Skeletal muscle tissue (tissue), 5 donors: Measurements from ENCODE around the gene FLOT2. TPM values are rescaled to one million over a fixed set of nuclear protein-coding genes. Genes with fewer than 3 reads are reported as not detected.

Source experiments
- H3K27ac ChIP-seq: one replicate; pipeline ENCODE4 v1.7.0; 2013; ENCODE audit warnings: mild to moderate bottlenecking, low read depth, low read length, inconsistent platforms
- H3K27me3 ChIP-seq, 3 donors: one replicate each; pipeline ENCODE4 v1.7.0; 2013; ENCODE audit warnings: low read length in 3 of 3; ENCODE audit not compliant: control insufficient read depth in 3 of 3, insufficient read depth in 3 of 3
- H3K36me3 ChIP-seq, 3 donors: one replicate each; pipeline ENCODE4 v1.7.0; 2013; ENCODE audit warnings: low read length in 3 of 3; ENCODE audit not compliant: control insufficient read depth in 3 of 3, insufficient read depth in 3 of 3
- H3K4me1 ChIP-seq, 3 donors: one replicate each; pipeline ENCODE4 v1.7.0; 2013; ENCODE audit warnings: low read length in 3 of 3, mild to moderate bottlenecking in 3 of 3; ENCODE audit not compliant: control insufficient read depth in 3 of 3, insufficient read depth in 3 of 3
- H3K4me3 ChIP-seq, 3 donors: one replicate each; pipeline ENCODE4 v1.7.0; 2013; ENCODE audit warnings: low read length in 3 of 3
- H3K9ac ChIP-seq, 3 donors: one replicate each; pipeline ENCODE4 v1.7.0; 2013; ENCODE audit warnings: low read length in 3 of 3, mild to moderate bottlenecking in 3 of 3, moderate library complexity in 2 of 3, low read depth in 1 of 3
- H3K9me3 ChIP-seq, 3 donors: one replicate each; pipeline ENCODE4 v1.7.0; 2013; ENCODE audit warnings: low read length in 3 of 3; ENCODE audit not compliant: control insufficient read depth in 3 of 3
- small RNA-seq: library from RNA; depleted of rRNA; stranded (forward); fragments of <200 nt; gene quantifications from one replicate; pipeline ENCODE3, GENCODE V24; 2014
- total RNA-seq: library from RNA; depleted of rRNA; stranded (reverse); fragments of >200 nt; gene quantifications from one replicate; pipeline ENCODE4 v1.2.3, GENCODE V29; 2014
- donor health status: Osteomylitis.

Gene FLOT2
- total RNA-seq, 1 donor from 2014 or later: 25.6 TPM

DNA sequence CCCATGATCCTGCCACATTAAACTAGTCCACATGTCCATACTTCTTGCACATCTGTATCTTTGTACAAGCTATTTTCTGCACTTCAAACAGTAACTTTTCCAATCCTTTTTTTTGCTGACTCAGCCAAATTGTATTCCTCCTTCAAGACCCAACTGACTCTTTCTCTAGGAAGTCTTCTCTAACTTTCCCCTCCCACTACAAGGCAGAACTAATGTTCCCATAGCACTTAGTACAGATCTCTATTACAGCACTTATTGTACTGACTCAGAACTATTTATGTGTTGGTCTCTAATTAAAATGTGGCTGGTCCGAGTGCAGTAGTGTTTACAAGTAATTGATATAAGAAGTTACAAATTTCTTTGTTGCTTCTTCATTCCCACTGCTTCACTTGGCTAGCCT, 63.1 kb downstream of the FLOT2 start:
- H3K27ac ChIP-seq: no peak overlapping the region
- H3K36me3 ChIP-seq: no peaks in the 10 kb centered on the region
- H3K9ac ChIP-seq: no peak overlapping the region
- no peaks in the 10 kb centered on the region for H3K9me3 ChIP-seq
- H3K27me3 ChIP-seq: no peaks in the 10 kb centered on the region
- no peak overlapping the region for H3K4me3 ChIP-seq
- H3K4me1 ChIP-seq: no peaks in the 10 kb centered on the region

Small RNAs within 50 kb of the gene (small RNA-seq; reads per million reads assigned to genes)
- gene RF00019: not detected

Other genes starting within 250 kb of the FLOT2 start
- 41.2 TPM for gene SDF2, start 235.8 kb downstream of the FLOT2 start, total RNA-seq
- 36.5 TPM for gene SUPT6H, start 235.5 kb downstream of the FLOT2 start, total RNA-seq
- gene PROCA1, start 185.8 kb downstream of the FLOT2 start, total RNA-seq: 0.52 TPM
- gene RAB34, start 179.9 kb downstream of the FLOT2 start, total RNA-seq: 44.9 TPM
- 880 TPM for gene RPL23A, start 177.7 kb downstream of the FLOT2 start, total RNA-seq
- gene TLCD1, start 171.5 kb downstream of the FLOT2 start, total RNA-seq: 1.6 TPM
- gene NEK8, start 168.9 kb downstream of the FLOT2 start, total RNA-seq: 0.52 TPM
- 26.1 TPM for gene TRAF4, start 153.7 kb downstream of the FLOT2 start, total RNA-seq
- 6.3 TPM for gene FAM222B, start 54.9 kb downstream of the FLOT2 start, total RNA-seq
- gene ERAL1, start 42.7 kb downstream of the FLOT2 start, total RNA-seq: 19.3 TPM
- 5.7 TPM for gene DHRS13, start 5.3 kb upstream of the FLOT2 start, total RNA-seq
- gene PHF12, start 53.8 kb upstream of the FLOT2 start, total RNA-seq: 8.9 TPM
- not detected for gene SEZ6, start 108.3 kb upstream of the FLOT2 start, total RNA-seq
- gene PIPOX, start 145.4 kb upstream of the FLOT2 start, total RNA-seq: 1.0 TPM